H9 (cell line): Measurements from ENCODE around the gene TTC39C. TPM values are rescaled to one million over a fixed set of nuclear protein-coding genes. Genes with fewer than 3 reads are reported as not detected.

Source experiments
- DNase-seq: peaks from one replicate; pipeline ENCODE4 v3.0.0-alpha.2; 2017
- H2AFZ ChIP-seq: one replicate; pipeline ENCODE4 v1.6.1; 2013; ENCODE audit warnings: mild to moderate bottlenecking, low read length, control low read depth, moderate library complexity
- H2AK5ac ChIP-seq: 2 replicates; pipeline ENCODE4 v1.6.1; 2013; ENCODE audit warnings: low read length, control low read depth, mixed read lengths; ENCODE audit not compliant: insufficient read length
- H2BK120ac ChIP-seq: one replicate; pipeline ENCODE4 v1.6.1; 2013; ENCODE audit warnings: low read depth, mild to moderate bottlenecking, low read length, control low read depth, inconsistent platforms; ENCODE audit not compliant: poor library complexity, severe bottlenecking
- H2BK12ac ChIP-seq: 2 replicates; pipeline ENCODE4 v1.6.1; 2013; ENCODE audit warnings: low read length, control low read depth, mixed read lengths, low read depth; ENCODE audit not compliant: insufficient read length
- H2BK15ac ChIP-seq: 2 replicates; pipeline ENCODE4 v1.6.1; 2013; ENCODE audit warnings: low read depth, low read length, control low read depth
- H2BK20ac ChIP-seq: one replicate; pipeline ENCODE4 v1.6.1; 2013; ENCODE audit warnings: low read depth, mild to moderate bottlenecking, low read length, control low read depth, inconsistent platforms; ENCODE audit not compliant: poor library complexity, severe bottlenecking
- H2BK5ac ChIP-seq: 2 replicates; pipeline ENCODE4 v1.6.1; 2013; ENCODE audit warnings: low read length, control low read depth, mixed read lengths; ENCODE audit not compliant: insufficient read length
- H3K14ac ChIP-seq: 2 replicates; pipeline ENCODE4 v1.6.1; 2013; ENCODE audit warnings: low read length, control low read depth; ENCODE audit not compliant: insufficient read depth
- H3K18ac ChIP-seq: 2 replicates; pipeline ENCODE4 v1.6.1; 2013; ENCODE audit warnings: low read depth, mild to moderate bottlenecking, mixed read lengths, low read length, control low read depth; ENCODE audit not compliant: insufficient read length
- H3K23ac ChIP-seq: 2 replicates; pipeline ENCODE4 v1.6.1; 2013; ENCODE audit warnings: low read length, control low read depth, mixed read lengths, low read depth; ENCODE audit not compliant: insufficient read length
- H3K23me2 ChIP-seq: 2 replicates; pipeline ENCODE4 v1.6.1; 2013; ENCODE audit warnings: low read depth, mild to moderate bottlenecking, mixed read lengths, low read length, control low read depth; ENCODE audit not compliant: insufficient read length, poor library complexity, severe bottlenecking
- H3K27ac ChIP-seq: 2 replicates; pipeline ENCODE4 v1.5.1; 2013; ENCODE audit warnings: low read length, control low read depth, mixed read lengths, low read depth; ENCODE audit not compliant: insufficient read length
- H3K27me3 ChIP-seq: 2 replicates; pipeline ENCODE4 v1.6.1; 2013; ENCODE audit warnings: low read length, control low read depth, inconsistent platforms; ENCODE audit not compliant: insufficient read depth
- H3K4ac ChIP-seq: 2 replicates; pipeline ENCODE4 v1.6.1; 2013; ENCODE audit warnings: low read depth, mild to moderate bottlenecking, control low read depth, inconsistent platforms, low read length, moderate library complexity
- H3K4me1 ChIP-seq: 2 replicates; pipeline ENCODE4 v1.6.1; 2013; ENCODE audit warnings: low read length, control low read depth, inconsistent platforms; ENCODE audit not compliant: insufficient read depth
- H3K4me2 ChIP-seq: 2 replicates; pipeline ENCODE4 v1.6.1; 2013; ENCODE audit warnings: low read length, control low read depth, mixed read lengths; ENCODE audit not compliant: insufficient read length, insufficient read depth
- H3K56ac ChIP-seq: 2 replicates; pipeline ENCODE4 v1.6.1; 2013; ENCODE audit warnings: low read depth, mild to moderate bottlenecking, mixed read lengths, low read length, control low read depth; ENCODE audit not compliant: insufficient read length
- H3K79me1 ChIP-seq: 2 replicates; pipeline ENCODE4 v1.6.1; 2013; ENCODE audit warnings: low read depth, mild to moderate bottlenecking, moderate library complexity, low read length, control low read depth, inconsistent platforms; ENCODE audit not compliant: insufficient read depth, poor library complexity, severe bottlenecking
- H3K79me2 ChIP-seq: 2 replicates; pipeline ENCODE4 v1.6.1; 2013; ENCODE audit warnings: low read length, control low read depth, inconsistent platforms; ENCODE audit not compliant: insufficient read depth
- H3K9ac ChIP-seq: 2 replicates; pipeline ENCODE4 v1.6.1; 2013; ENCODE audit warnings: low read length, control low read depth, mixed read lengths; ENCODE audit not compliant: insufficient read length; ENCODE audit errors: extremely low read depth
- H3K9me3 ChIP-seq: one replicate; pipeline ENCODE4 v1.6.1; 2013; ENCODE audit warnings: low read depth, low read length, inconsistent platforms; ENCODE audit not compliant: control insufficient read depth
- H3T11ph ChIP-seq: one replicate; pipeline ENCODE4 v1.6.1; 2013; ENCODE audit warnings: mild to moderate bottlenecking, low read length, control low read depth, inconsistent platforms
- H4K20me1 ChIP-seq: one replicate; pipeline ENCODE4 v1.6.1; 2013; ENCODE audit not compliant: control insufficient read depth, insufficient read length, insufficient read depth
- H4K5ac ChIP-seq: 2 replicates; pipeline ENCODE4 v1.6.1; 2013; ENCODE audit warnings: low read depth, mild to moderate bottlenecking, mixed read lengths, low read length, control low read depth; ENCODE audit not compliant: insufficient read length
- H4K8ac ChIP-seq: replicated peaks from 2 replicates; pipeline ENCODE4 v1.6.1; 2013; ENCODE audit warnings: low read length, control low read depth, mixed read lengths, low read depth; ENCODE audit not compliant: insufficient read length
- H4K91ac ChIP-seq: 2 replicates; pipeline ENCODE4 v1.6.1; 2013; ENCODE audit warnings: low read depth, mild to moderate bottlenecking, moderate library complexity, mixed read lengths, low read length, control low read depth; ENCODE audit not compliant: insufficient read length
- H3K27ac Mint-ChIP-seq, 3 experiments: 2 replicates in 2 of 3; 3 replicates in 1 of 3; pipeline ENCODE4 v1.8.0; 2020 to 2021; ENCODE audit warnings: mixed read lengths in 3 of 3, mild to moderate bottlenecking in 1 of 3, moderate library complexity in 1 of 3
- H3K27me3 Mint-ChIP-seq: 2 replicates; pipeline ENCODE4 v1.8.0; 2021; ENCODE audit warnings: low read depth, mild to moderate bottlenecking, moderate library complexity, mixed read lengths
- H3K36me3 Mint-ChIP-seq, 3 experiments: 2 replicates in 2 of 3; 3 replicates in 1 of 3; pipeline ENCODE4 v1.8.0; 2020 to 2021; ENCODE audit warnings: low read depth in 3 of 3, mixed read lengths in 3 of 3; ENCODE audit not compliant: insufficient read depth in 1 of 3
- H3K4me1 Mint-ChIP-seq, 2 experiments: 2 replicates each; pipeline ENCODE4 v1.8.0; 2020; ENCODE audit warnings: mixed read lengths in 2 of 2
- H3K4me3 Mint-ChIP-seq, 2 experiments: 2 replicates in 1 of 2; 3 replicates in 1 of 2; pipeline ENCODE4 v1.8.0; 2020 to 2021; ENCODE audit warnings: mild to moderate bottlenecking in 2 of 2, mixed read lengths in 2 of 2, moderate library complexity in 1 of 2
- H3K9me3 Mint-ChIP-seq, 2 experiments: 2 replicates in 1 of 2; 3 replicates in 1 of 2; pipeline ENCODE4 v1.8.0; 2020; ENCODE audit warnings: mild to moderate bottlenecking in 2 of 2, mixed read lengths in 2 of 2, moderate library complexity in 1 of 2
- CTCF ChIP-seq: fragments of 200-600 bp; sonication (generic); conservative IDR thresholded peaks from 3 replicates; pipeline ENCODE4 v1.8.0; 2021; ENCODE audit warnings: antibody characterized with exemption, mild to moderate bottlenecking
- WGBS: extraction: QIAGEN DNeasy Blood & Tissue Kit; methylation state at CpG from one replicate; pipeline ENCODE4 v1.1.7; 2013; ENCODE audit warnings: missing lambda C conversion rate, low lambda C conversion rate, mixed read lengths; ENCODE audit not compliant: insufficient read length; ENCODE audit errors: extremely low coverage; 5-methylcytosine and 5-hydroxymethylcytosine counted together
- total RNA-seq: library from RNA; stranded (reverse); gene quantifications from 2 replicates; pipeline ENCODE4 v1.2.1, GENCODE V29; 2021

Gene TTC39C
- total RNA-seq, 1 experiment from 2014 or later, result 18.0 TPM

GRCh38 chr18:23970161-23971096, 44.1 kb upstream of the TTC39C start:
- Histone ChIP-seq H3K9ac (no peak overlapping the region), H3K56ac (no peak overlapping the region), H3K18ac (no peak overlapping the region), H4K5ac (no peak overlapping the region), H4K20me1 (no peaks in the 10 kb centered on the region), H2BK120ac (no peak overlapping the region), H2BK5ac (no peak overlapping the region), H3K4ac (no peak overlapping the region), H3K23ac (no peak overlapping the region), H3K23me2 (no peaks in the 10 kb centered on the region), H2BK20ac (no peak overlapping the region), H2BK12ac (no peak overlapping the region), H3K4me1 (peaks cover 2% of the 10 kb centered on the region; the same call in 1 of the 2 replicates), H4K8ac (no peak overlapping the region), H2AFZ (no peak overlapping the region), H3K9me3 (no peaks in the 10 kb centered on the region), H3K4me2 (no peak overlapping the region), H3T11ph (no peak overlapping the region), H3K14ac (no peak overlapping the region), H3K79me2 (no peaks in the 10 kb centered on the region), H3K79me1 (no peaks in the 10 kb centered on the region), H3K27ac (no peak overlapping the region), H2AK5ac (no peak overlapping the region), H2BK15ac (no peak overlapping the region), H4K91ac (no peak overlapping the region), H3K27me3 (no peaks in the 10 kb centered on the region)
- WGBS, result no CpG with 5 or more reads among the region's 7 CpGs
- Mint-ChIP-seq H3K27me3 (0 out of 2 replicates have a peak, but pooled peaks cover 3% of the 10 kb centered on the region), H3K27ac (no peak overlapping the region), H3K9me3 (no peaks in the 10 kb centered on the region), H3K36me3 (no peaks in the 10 kb centered on the region), H3K4me3 (no peak overlapping the region), H3K4me1 (peaks cover 10 to 12% of the 10 kb centered on the region in 2 experiments)
- DNase-seq, result no peak
- TF ChIP-seq CTCF, result no peak
